ENCODE measurements around the gene WDR47.
"Not testable (repeated sequence)": the region's sequence is repeated elsewhere in the genome, so short reads cannot be mapped to it uniquely, and the experiment has no call there.

DNA sequence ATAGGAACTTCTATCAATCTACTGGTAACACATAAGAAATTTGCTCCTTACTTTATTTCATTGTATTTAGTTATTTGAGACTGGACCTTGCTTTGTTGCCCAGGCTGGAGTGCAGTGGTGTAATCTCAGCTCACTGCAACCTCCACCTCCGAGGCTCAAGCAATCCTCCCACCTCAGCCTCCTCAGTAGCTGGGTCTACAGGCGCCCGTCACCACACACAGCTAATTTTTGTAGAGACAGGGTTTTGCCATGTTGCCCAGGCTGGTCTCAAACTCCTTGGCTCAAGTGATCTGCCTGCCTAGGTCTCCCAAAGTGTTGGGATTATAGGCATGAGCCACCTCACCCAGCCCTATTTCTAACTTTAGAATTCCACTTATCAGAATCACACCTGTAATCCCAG lies 10.2 kb upstream of the WDR47 start:
- TF ChIP-seq, protein P1, sequence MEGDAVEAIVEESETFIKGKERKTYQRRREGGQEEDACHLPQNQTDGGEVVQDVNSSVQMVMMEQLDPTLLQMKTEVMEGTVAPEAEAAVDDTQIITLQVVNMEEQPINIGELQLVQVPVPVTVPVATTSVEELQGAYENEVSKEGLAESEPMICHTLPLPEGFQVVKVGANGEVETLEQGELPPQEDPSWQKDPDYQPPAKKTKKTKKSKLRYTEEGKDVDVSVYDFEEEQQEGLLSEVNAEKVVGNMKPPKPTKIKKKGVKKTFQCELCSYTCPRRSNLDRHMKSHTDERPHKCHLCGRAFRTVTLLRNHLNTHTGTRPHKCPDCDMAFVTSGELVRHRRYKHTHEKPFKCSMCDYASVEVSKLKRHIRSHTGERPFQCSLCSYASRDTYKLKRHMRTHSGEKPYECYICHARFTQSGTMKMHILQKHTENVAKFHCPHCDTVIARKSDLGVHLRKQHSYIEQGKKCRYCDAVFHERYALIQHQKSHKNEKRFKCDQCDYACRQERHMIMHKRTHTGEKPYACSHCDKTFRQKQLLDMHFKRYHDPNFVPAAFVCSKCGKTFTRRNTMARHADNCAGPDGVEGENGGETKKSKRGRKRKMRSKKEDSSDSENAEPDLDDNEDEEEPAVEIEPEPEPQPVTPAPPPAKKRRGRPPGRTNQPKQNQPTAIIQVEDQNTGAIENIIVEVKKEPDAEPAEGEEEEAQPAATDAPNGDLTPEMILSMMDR (IDR thresholded peaks at IDR 0.05): not testable (repeated sequence)
- TF ChIP-seq POLR2A (IDR thresholded peaks at IDR 0.05): not testable (repeated sequence)
